HG03378 (cell line): Measurements from ENCODE around the gene UBAC1.
"Not testable (repeated sequence)": the region's sequence is repeated elsewhere in the genome, so short reads cannot be mapped to it uniquely, and the experiment has no call there.

ENCODE experiments used
- ATAC-seq: cut with Tn5 transposase; IDR thresholded peaks from one replicate; pipeline ENCODE4 v1.9.1; 2021; ENCODE audit warnings: mild to moderate bottlenecking, moderate library complexity; ENCODE audit not compliant: unreplicated experiment

Gene UBAC1

DNA sequence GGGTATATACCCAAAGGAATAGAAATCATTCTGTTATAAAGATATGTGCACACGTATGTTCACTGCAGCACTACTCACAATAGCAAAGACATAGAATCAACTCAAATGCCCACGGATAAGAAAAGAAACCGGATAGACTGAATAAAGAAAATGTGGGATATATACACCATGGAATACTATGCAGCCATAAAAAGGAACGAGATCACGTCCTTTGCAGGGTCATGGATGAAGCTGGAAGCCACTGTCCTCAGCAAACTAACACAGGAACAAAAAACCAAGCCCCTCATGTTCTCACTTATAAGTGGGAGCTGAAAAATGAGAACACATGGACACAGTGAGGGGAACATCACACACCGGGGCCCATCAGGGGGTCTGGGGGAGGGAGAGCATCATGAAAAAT is 17.6 kb downstream of the UBAC1 start:
- ATAC-seq = not testable (repeated sequence)

DNA sequence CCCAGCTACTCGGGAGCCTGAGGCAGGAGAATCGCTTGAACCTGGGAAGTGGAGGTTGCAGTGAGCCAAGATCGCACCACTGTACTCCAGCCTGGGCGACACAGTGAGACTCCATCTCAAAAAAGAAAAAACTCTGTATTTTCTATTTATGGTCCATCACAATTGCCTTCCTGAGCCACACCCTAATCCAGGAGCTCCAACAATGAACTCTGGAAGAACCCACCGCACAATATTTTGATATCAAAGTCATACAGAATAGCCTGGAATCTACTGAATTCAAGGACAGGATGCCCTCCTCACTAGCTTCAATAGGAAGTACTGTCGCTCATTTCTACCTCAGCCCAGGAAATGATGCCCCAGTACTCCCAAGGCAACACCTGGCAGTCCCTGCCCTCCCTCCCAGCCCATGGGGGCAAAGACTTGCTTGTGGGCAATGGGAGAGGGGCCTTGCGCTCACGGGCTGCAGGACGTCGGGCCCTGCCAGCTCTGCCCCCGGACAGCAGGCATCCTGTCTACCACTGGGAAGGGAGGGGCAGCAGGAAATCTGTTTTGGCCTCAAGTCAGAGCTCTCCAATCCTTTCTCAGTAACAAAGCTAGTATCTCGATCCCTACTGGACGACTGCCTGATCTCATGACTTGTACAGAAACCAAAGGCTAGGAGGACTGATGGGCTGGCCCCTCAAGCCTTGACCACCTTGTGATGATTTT is 19.7 kb downstream of the UBAC1 start:
- ATAC-seq = no peak

DNA sequence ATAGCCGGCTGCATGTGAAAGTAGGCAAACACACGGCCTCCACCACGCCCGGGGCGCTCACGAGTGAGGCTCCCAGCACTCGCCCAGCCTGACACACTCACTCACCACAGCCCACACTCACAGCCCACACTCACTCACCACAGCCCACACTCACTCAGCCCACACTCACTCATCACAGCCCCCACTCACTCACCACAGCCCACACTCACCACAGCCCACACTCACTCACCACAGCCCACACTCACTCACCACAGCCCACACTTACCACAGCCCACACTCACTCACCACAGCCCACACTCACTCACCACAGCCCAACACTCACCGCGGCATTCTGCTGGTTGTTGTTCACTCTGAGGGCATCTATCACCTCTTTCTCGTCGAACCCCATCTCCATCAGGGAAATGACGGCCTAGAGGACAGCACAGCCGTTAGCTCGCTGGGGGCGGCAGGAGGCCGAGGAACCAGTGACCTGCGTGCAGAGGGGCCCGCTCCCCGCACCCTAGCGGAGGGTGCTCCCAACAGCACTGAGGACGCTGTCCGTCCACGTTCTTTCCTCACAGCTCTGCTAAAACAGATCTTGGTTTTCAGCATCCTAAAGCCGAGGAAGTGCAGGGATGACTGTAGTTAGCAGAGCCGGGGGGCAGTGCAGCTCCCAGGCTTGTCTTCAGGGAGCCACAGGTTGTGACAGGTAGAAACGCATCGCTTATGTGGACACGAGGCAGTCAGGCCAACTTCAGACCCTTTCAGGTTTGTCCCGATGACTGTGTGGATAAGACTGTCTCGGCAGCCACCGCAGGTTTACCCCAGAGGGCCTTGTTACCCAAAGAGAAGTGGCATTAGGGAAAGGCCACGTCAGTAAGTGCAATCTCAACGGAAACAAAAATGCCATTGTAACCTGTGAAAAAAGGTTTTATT is 21.6 kb downstream of the UBAC1 start:
- no peak for ATAC-seq

DNA sequence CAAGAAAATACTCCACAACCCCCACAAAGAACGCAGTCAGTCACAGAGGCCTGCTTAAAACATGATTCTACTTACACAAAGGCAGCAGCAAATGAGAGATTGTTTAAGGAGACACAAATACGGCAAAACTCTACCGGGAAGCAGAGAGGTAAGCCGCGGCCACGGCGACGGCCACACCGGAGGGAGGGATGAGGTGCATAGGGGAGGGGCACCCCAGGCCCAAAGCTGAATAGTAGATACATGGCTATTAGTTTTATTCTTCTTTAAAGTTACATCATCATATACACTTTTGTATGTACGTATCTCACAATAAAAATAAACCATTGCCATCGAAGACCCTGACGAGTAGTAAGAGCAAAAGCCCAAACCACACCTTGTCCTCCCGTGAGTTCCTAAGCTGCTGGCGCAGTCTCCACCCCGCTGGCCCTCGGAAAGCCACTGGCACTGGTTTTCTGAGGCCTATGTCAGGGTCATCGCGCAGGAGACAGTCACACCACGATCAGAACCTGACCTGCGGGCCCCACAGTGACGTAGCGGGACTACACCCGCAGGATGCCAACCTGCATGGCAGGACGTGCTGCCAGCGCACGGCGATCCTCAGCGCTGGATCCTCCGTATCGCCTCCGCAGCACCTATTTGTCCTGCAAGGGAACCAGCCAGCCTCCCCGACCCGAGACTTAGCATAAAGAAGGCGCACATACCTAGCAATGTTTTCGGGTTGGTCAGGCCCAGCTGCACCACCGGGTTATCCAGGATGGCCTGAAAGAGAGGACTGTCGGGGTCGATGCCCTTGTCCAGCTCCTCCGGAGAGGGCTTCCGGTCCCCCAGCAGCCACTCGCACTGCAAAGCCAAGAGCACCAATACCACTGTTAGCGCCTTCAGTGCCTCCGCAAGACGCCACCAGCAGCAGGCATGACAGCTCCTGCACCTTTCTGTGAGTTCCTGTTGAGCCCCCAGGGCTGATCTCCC is 23.4 kb downstream of the UBAC1 start:
- ATAC-seq = no peak

DNA sequence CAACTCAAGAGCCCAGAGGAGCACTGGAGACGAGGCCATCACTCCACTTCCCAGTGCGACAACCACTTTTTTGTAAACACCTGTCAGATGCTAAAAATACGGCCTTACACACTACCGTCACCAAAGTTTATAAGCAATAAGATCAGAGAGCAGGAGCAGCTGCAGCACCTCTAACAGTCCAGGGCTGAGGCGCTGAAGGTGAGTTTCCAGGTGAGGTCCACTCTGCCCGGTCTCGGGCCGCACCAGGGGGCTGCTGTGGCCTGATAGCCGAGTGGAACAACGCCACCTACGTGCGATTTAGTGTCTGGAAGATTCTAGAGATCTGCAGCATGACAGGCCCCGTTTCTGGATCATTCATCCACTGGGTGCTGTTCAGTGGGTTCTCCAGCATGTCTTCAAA is 28.1 kb downstream of the UBAC1 start:
- no peak for ATAC-seq

DNA sequence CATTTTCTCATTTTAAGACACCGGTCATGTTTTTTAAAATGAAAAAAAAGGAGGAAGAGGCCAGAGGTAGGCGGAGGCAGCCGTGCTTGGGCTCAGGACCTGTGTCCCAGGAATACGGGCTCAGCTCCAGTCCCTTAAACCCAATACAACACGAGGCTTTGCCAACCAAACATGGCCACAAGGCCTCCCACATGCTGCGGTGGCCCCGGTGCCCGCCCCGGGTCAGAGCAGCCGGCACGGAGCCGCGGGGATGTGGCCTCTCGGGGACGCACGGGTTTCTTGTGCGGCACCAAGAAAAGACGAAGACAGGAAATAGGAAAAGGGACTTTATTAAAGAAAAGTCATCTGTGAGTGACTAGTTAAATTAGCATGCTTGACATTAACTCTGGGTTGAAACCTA is 28.5 kb downstream of the UBAC1 start:
- no peak for ATAC-seq

DNA sequence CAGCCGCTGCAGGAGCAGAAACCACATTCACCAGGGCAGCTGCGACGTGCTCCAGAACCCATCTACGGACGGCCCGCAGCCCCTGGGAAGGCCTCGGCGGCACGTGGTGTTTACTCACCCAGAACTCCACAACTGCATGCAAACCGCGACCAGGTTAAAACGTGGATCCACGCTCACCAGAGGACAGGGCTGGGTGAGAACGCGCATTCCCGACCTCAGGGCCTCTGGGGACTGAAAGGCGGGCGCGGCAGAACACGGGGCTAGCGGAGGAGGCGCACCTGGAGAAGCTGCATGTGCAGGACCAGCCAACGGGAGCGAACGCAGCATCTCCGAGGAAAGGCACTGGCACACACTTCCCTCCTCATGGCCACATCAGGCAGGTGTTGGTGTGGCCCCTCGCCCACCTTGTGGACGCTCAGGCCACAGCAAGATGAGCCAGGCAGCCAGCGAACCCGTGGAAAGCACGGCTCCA is 29.8 kb downstream of the UBAC1 start:
- no peak for ATAC-seq

DNA sequence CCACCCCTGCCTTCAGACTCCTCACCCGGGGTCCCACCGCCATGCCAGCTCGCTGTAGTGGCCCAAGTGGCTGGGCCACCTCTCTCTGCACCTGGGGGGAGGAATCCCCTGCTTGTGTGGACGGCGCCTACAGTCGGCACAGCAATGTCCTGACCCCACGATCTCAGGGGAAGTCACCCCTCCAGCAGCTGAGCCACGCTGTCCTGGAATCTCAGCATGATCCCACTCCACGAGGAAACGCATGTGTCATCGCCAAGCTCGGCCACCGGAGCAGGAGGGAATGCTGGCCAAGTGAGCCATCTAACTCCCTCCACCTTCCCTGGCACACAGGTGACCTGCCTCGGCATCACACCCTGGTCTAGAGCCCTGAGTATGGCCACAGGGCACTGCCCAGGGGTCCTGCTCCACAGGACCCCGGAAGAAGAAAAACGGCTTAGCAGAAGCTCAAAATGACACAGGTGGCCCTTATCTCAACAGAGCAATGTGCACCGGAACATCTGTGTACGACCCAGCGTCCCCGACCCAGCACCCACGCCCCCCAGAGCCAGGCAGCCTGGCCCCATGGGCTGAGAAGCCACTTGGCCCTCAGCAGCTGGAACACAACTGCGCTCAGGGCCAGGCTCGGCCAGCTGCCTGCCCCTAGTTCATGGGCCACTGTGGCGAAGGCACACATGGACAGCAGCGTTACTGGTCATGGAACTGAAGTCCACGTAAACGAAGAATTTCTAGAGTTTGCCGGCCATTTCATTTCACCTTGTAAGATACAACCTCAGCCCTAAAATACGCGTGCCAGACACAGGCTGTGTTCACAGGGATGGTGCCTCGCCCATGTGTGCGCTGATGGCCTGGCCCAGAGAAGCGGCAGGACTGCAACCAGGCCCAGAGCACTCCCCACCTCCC is 30.5 kb downstream of the UBAC1 start:
- no peak for ATAC-seq

DNA sequence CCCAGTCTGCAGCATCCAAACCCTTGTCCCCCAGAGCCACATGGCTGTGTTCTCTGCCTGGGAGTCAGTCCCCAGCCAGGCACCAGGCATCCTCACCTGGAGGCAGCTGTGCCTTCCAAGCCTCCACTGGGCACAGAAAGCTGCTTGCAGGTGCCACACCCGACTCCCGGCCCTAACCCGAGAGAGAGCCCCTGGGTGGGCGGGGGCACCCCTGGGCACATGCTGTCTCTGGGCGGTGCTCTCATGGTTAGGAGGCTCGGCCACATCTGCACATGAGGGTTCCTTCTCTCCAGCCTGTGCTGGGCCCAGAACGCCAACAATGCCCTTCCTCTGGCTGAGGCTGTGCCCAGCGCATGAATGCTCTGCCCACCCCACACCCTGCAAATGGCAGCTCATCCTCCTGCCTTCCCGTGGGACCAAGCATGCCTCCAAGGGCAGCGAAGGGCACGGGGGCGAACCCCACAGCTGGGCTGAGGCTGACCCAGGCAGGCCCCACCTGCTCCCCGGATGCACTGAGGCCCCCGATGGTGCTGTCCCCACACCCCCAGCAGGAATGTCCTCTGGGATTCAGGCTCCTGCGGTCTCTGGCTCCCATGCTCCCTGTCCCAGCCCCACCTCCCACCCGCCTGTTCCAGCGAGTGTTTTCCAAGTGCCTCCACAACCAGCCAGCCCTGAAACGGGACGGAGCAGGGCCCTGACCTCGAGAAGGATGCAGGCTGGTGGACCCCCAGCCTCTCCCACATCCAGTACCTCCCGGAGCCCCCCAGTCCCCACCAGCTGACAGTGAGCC is 31.3 kb downstream of the UBAC1 start:
- no peak for ATAC-seq

DNA sequence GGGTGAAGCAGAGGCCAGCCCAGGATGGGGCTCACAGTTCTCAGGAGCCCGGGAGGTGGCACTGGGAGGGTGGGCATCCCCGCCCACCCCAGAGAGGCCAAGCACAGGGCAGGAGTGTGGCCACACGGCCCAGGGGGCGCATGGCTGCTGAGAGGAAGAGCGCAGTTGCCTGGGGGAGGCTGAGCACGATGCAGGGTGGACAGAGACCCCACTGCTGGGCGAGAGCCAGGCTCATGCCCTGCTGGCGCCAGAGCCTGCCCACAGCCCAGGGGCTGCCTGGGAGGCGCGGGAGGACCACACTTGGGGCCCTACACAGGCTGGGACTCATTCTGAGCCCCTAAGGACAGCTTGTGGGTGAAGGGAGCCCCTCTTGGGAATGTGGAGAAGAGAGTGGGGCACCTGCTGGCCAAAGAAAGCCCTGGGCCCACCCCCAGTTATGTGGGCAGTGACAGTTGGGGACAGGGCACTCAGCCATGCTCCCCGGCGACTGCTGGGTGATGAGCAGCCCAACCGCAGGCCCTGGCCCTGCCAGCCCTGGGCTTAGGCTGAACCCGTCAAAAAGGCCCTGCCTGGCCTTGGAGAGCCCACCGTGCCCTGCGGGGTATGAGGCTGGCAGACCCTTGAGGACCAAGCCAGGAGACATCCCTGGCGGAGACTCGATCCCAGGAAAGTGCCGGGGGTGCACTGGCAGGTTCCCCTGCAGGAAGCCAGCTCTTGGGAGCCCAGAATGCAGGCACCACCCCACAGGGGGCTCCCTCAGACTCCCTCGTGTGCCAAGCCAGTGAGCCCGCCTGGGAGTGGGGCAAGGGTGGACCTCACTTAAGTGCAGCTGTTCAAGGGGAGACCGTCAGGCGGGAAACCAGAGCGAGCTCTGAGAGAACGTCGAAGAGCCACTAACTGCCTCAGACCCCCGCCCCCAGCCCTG is 32.2 kb downstream of the UBAC1 start:
- no peak for ATAC-seq

DNA sequence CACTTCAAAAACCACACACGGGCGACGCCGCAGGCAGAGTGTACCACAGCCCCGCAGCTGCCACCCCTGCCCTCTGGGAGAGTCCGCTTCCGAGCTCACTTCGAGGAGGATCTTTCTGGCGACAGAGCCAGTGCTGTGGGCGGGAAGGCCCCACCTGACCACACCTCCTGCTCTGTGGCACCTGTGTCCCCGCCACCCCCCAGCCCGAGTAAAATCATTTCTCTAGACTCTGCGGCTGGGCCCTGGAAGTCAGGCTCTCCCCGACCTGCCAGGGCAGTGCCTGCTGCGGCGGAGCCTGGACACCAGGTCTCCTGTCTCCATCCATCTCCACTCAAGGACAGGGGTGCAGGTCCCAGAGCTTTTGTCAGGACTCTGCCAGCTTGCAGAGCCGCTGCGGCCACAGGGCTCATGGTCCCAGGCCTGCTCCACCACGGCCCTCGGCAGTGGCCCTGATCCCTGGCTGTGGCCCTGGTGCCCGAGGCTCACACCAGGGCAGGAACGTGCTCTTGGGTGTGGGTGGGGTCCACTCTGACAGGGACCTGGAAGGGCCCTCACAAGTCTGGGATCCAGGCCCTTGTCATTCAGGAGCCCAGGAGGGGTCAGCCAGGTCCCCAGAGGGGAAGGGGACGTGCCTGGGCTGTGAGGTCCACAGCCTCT is 33.0 kb downstream of the UBAC1 start:
- ATAC-seq = no peak

DNA sequence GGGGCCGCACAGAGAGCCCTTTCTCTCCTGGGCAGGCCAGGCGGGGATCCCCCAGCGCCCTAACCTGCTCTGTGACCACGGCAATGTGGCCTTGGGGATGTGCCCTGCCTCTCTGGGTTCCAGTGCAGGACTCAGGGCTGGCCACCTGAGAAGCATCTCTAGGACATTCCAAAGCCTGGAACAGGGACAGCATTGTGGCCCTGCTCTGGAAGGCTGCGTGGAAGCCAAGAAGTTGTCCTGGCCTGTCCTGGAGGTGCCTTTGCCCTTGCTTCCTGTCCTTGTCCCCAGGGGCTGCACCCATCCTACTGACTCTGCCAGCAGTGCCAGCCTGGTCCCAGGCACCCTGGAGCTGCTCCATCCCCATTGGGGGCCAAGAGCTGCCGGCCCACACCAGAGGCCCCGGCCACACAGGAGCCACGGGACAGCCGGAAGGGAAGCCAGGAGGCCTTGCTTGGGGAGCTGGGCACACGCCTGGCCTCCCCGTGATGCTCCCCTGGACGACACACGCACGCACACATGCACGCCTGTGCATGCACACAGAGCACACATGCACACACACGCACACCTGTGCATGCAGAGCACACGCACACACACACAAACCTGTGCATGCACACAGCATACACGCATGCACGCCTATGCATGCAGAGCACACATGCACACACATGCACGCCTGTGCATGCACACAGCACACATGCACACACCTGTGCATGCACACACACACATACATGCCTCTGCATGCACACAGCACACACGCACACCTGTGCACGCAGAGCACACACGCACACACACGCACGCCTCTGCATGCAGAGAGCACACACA is 33.8 kb downstream of the UBAC1 start:
- no peak for ATAC-seq

DNA sequence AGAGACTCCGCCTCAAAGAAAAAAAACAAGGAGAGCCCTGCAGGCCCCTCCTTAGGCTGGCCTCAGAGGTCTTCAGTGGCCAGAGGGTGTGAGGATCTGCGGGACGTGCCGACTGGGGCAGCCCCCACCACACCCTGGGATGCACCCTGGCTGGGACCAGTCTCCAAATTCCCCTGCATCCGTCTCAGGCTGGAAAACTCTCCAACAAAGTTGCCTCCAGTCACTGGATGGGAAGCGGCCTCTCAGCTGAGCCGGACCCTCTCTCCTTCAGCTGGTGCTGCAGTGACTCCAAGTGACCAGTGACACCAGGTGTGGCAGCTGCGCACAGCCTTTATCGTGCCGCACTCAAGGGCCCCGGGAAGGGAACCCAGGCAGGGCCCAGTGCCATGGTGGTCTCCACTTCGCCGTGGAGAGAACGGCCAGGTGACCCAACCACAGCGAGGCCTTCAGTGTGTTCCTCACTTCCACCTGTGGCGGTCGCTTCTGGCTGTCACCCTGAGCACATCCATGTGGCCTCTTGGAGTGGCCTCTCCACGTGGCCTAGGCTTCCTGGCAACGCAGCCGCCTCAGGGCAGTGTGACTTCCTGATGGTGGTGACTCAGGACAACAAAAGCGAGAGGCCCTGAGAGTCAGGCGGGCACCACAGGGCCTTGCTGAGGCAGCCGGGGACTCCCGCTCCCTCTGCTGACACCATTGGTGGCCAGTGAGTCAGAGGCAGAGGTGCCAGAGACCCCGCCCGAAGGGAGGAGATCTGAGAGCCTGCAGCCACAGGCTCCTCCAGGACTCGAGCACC is 34.6 kb downstream of the UBAC1 start:
- no peak for ATAC-seq

DNA sequence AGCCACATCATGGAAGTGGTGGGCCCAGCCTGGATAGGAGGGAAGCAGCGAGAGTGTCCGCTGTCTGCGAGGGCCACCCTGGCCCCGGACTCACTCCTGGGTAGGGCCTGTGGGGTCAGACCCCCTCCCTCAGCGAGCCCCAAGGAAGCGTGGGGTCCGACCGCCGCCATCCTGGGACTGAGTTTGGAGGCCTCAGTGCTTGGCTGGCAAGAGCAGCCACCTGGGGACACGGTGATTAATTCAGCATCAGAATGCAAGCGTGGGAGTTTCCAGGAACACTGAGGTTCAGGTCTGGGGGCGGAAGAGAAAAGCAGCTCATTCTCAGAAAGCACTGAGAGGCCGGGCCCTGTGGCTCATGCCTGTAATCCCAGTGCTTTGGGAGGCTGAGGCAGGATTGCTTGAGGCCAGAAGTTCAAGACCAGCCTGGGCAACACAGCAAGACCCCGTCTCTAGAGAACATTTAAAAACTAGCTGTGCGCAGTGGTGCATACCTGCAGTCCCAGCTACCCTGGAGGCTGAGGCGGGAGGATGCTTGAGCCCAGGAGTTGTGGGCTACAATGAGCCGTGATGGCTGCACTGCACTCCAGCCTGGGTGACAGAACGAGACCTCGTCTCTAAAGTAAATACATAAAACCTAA is 35.6 kb downstream of the UBAC1 start:
- ATAC-seq = no peak

DNA sequence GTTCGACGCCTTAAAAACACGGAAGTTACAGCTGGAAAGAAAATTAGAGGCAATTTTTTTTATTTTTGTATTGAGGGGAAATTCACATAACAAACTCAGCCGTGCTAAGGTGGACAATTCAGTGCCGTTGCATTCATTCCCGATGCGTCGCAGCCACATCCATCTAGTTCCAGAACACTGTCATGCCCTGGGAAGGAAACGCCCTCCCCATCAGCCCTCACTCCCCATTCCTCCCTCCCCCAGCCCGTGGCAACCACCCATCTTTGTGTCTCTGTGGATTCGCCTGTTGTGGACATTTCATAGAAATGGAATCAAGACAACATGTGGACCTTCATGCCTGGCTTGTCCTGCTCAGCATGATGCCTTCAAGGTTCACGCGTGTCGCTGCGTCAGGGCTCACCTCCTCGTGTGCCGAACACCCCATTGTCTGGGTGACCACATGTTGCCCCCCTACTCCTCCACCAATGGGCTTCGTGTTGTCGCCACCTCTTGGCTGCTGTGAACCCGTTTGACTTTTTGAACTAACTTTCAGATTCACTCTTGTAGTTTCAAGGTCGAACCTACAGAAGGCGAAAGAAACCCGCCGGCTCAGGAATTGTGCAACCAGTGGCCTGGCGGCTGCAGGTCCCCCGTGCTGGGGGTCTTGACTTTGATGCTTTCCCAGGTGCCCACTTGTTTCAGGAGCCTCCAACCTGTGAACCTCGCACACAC is 36.4 kb downstream of the UBAC1 start:
- no peak for ATAC-seq
